GM19193 (cell line): Measurements from ENCODE around the gene BMP6.

Source experiments
- POLR2A ChIP-seq: IDR thresholded peaks from 4 replicates; pipeline ENCODE4 v1.6.1; 2011; ENCODE audit not compliant: insufficient read depth, insufficient read length; ENCODE audit errors: extremely low read depth

BMP6 gene

DNA sequence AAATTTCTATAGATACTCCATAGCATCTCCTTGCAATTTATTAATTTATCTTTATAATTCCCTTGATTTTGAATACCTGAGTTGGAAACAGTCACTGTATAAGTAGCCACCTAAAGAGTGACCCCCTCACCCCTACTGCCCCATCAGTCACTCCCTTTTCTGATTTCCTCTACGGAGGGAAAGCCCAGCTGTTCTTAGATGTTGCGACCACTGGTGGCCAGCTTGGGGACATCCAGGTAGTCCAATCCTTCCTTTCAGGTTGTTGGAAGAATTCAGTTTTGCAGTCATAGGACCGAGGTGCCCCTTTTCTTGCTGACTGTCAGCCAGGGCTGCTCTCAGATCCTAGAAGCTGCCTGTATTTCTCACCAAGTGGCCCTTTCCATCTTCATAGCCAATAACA is 87.8 kb downstream of the BMP6 start:
- TF ChIP-seq POLR2A, result no peak

DNA sequence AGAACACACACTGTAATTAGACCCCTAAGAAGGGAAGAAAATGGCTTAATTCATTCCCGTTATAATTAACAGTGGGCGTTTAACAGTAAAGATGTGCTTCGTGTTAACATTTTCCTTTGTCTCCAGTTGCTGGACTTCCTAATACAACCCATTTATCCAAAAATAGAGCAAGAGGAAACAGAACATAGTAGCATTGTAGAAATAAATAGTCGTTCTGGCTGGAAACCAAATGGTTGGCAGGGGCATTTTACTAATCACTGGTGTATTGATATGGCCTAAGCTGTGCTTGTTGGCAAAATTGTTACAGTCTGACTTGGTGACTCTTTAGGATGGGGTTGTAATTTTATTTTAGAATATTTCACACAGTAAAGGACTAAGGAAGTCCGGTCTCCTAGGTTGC is 89.8 kb downstream of the BMP6 start:
- no peak for TF ChIP-seq POLR2A

DNA sequence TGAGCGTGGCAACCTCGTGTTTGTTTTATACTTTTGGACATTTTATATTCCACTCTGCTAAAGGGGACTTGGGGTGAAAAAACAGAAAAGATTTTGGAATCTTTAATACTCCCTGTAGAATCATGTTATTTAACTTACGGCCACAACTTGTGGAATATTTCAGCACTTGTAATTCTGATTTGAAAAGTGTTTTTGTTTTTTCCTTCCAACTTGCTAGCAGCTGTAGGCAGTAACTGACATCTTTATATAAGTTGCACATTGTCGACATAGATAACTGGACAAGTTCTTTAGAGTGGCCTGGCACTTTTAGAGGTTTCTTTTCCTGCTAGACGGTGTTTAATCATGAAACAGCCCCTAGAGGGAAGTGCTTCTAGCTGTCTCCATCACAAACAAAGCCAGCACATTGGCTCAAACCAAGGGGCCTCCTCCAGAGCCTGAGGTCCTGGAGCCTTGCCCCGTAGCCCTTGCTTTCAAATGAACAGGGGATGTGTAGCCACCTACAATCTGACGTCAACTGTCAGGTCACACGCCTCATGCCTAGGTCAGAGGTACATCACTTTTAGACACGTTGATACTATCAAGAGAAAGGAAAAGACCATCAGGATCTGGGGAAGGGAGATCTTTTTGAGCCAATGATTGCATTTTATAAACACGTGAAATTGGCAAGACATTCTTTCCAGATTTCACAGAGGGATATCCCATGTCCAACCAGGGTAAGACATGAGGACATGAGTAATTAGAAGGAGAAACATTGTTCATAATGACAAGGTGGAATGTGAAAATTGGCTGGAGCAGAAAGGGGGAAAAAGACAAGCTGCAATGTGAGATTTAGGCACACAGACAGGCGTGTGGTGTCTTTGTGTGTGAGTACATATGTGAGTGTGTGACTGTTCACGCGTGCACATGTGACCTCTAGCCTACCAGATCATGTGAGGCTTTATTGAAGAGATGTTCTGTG is 92.6 kb downstream of the BMP6 start:
- no peak for TF ChIP-seq POLR2A

DNA sequence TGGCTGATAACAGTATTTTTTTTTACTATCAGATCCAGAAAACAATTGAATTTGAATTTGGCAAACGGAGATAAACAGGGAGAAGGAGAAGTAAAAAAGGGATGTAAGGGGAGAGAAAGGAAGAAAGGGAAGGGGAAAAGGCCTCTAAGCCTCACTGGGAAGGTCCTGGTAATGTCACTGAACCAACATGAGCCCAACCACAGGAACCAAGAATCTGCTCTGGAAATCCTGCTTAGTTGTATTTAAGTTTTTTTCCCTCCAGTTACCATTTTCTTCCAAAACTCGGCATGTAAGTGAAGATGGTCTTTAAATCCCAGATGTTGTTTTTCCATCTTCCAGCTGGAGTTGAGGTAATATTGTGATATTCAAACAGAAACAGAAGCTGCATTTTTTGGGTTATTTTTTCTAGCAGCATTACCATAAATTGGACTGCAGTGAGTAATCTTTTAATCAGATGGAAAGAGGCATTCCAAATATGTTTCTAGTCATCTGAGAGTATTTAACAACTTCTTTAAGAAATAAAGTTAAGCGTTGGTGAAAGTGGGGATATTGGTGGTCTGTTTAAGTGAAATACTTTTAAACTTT is 93.6 kb downstream of the BMP6 start:
- no peak for TF ChIP-seq POLR2A

DNA sequence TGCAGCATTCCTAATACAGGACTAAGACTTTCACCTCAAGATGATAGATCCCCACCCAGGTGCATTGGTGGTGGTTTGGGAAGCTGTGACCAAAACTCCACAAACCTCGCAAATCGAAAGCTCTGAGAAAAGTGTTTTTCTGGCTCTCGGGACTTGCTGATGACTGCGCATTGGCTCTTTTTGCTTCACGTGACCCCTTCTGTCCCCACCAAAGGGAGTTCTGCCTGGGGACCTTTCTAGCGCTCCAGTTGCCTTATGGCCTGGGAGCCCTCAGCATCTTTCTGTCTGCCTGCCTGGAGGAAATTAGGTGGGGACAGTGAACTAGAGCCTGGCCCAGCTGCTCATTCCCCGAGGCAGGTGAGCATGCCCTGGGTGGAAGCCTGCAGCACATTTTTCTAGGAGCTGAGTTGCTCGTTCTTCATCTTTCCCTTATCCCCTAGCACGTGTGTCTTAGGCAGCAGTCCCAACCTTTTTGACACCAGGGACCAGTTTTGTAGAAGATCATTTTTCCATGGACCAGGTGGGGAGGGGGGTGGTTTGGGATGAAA is 94.5 kb downstream of the BMP6 start:
- TF ChIP-seq POLR2A, result no peak

DNA sequence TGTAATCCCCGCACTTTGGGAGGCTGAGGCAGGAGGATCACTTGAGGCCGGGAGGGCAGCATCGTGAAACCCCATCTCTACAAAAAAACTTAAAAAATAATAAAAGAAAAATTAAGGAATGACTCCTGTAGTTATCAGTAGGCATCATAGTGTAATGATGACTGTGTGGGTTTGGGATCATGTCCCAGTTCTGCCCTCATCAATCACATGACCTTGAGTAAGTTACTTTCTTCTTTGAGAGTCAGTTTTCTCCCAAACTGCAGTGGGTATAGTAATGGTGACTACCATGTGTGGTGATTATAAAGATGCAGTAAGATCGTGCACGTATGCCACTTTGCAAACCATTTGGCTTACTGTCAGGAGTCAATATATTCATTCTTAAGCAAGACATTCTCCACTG is 95.5 kb downstream of the BMP6 start:
- no peak for TF ChIP-seq POLR2A

DNA sequence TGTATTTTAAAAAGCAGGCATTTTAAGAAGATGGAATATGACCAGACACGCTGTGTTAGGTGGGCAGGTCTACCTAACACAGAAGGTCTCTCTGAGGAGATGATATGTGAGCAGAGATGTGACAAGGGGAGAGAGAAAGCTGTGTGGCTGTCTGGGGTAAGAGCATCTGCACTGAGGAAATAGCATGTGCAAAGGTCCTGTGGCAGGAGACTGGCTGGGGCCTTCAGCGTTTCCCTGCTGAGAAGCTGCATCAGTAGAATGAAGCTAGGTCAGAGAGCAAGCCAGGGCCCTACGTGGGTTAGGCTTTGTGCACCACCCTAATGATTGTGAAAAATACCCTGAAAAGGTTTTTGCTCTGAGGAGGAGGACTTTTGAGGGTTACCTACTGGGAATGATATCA is 97.7 kb downstream of the BMP6 start:
- TF ChIP-seq POLR2A, result no peak

DNA sequence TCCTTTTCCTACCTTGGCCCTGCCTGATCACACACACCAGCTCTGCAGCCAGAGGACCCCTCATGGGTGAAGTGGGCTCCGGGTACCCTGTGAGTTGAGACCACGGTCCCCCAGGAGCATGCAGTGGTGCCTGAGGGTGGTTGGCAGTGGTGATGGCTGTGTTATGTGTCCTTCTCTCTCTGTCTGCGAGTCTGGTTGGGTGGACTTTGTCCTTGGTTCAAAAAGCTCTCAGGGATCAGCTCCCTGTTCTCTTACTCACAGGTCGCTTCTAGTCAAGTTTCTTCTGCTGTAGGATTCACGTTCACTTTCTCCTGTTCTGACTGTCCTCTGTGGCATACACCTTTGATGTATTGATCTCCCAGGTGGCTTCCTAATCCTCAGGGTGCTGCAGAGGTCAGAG is 100.1 kb downstream of the BMP6 start:
- TF ChIP-seq POLR2A, result no peak

DNA sequence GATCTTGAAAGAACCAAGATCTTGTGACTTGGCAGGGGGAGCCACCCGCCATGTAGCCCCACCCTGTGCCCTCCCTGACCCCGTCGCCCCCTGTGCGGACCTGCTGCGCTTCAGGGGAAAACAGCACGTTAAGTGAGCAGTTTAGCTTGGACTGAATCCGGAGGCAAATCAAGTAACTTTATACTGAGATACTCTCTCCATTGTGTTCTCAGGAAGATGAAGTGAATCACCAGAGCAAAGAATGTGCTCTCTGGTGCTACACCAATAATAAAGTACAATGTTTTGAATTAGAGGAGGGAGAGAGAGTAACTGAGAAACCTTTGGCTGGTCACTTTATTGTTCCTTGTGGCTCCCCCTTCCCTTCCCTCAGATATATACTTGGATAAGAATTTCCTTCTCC is 101.2 kb downstream of the BMP6 start:
- TF ChIP-seq POLR2A, result no peak

DNA sequence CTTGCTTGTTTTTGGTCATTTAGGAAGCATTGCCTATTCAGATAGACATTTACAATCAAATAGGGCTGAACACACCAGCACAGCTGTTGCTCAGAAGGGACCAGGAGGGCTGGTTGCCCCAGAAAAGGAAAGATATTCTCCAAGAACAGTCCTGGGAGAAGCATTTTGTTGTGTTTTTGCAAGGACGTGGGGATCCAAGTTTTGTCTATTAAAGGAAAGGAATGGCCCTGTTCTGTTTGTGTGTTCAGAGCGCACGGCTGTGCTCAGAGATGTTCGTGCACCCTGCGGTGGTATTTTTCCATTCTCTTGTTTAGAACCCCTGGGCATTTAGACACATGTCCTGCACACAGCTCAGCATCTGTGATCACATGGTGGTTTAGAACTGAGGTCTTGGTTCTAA is 102.2 kb downstream of the BMP6 start:
- TF ChIP-seq POLR2A, result no peak

DNA sequence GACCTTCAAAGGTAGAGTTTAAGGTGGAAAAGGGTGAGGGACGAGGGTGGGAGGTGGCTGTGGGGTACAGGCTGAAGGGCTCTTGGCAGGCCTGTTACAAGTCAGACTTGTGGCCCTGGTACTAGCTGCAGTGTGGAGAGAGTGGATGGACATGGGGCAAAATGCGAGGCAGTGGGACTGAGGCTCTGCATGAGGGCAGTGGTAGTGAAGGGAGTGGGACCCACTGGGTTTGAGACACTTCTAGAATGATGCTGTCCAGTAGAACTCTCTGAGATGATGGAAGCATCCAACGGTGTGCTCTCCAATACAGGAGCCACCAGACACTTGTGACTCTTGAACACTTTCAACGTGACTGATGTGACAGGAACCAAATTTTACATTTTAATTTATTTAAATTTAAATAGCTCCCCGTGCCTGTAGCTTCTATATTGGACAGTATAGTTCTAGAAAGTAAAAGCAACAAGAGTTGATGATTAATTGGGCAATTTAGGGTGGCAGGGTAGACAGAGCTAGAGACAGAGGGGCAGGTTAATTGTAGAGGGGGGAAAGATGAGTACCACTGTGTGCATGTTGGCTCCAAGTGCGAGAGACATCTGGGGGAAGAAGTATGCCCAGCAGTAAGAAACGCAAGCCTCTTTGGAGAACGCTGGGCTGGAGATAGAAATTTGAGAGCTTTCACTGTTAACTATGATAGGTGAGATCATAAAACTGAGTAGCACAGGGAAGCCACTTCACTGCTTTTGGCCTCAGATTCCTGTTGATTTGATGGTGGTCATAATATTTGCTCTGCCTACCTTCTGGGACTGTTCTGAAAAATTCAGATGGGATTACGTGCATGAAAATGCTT is 107.2 kb downstream of the BMP6 start:
- TF ChIP-seq POLR2A, result no peak

DNA sequence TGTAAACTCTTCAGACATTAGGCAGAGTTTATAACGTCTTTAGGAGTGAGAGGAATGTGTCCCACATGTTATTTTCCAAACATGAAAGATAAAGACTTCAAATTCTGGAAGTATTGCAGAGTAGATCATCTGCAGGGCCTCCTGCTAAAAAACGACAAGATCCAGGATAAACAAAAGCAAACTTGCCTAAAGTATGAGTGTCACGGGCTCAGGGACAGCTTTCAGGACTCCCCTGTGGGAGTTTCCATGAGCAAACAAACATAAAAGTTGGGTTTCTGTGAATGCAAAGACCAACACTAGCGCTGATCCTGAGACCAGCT is 107.8 kb downstream of the BMP6 start:
- TF ChIP-seq POLR2A, result no peak

DNA sequence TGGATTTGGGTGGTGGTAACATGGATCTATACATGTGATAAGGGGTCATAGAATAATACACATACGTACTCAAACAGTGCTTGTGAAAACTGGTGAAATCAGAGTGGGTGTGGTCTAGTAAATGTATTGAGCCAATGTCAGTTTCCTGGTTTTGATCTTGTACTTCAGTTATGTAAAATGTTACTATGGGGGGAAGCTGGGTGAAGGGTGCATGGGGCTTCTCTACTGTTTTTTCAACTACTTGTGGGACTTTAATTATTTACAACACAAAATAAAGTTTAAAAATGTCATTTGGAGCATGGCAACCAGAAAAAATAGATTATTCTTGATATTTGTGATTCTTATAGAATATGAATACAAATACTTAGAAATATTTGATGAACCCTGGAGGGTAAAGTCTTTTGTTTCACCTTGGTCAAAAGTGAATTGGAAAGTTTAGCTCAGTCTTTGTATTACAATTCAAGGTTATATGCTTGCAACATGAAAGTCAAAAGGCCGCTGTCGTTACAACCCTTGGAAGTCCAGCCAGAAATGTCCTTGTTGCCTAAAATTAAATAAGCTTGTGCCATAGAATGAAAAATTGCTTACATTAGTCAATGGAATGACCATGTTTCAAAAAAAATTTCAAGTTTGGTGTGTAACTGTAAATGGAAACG is 110.6 kb downstream of the BMP6 start:
- no peak for TF ChIP-seq POLR2A

DNA sequence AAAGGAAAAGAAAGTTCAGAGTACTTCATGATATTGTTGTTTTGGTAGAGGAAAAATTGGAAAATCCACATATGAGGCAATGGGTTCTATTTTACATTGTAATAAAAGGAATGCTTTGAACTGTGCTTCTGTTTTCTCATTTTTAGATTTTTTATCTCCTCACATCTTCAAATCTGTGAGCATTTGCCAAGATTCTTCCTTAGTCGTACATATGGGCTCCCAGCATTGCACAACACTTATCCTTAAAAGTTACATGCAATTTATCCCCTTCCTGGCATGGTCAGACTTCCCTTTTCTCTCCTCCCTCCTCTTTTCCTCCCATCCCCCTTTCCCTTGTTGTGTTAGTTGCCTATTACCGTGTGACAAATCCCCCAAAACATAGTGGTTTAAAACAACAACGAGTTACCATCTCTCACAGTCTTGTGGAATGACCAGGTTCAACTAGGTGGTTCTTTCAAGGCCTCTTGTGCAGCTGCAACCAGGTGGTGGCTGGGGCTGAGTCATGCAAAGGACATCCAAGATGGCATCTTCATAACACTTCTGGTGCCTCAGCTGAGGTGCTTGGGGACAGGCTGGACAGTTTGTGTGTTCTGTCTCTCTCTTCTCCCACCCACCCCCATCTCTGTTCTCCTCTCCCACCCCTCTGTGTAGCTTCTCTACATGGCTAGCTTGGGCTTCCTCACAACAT is 116.0 kb downstream of the BMP6 start:
- TF ChIP-seq POLR2A, result no peak
